Glutamatergic neuron (in vitro differentiated cells): ENCODE results near the gene SRMS. TPM values are rescaled to one million over a fixed set of nuclear protein-coding genes. Genes with fewer than 3 reads are reported as not detected.

ENCODE experiments used
- DNase-seq: peaks from one replicate; pipeline ENCODE4 v3.0.0; 2022
- H3K27ac Mint-ChIP-seq: one replicate; pipeline ENCODE4 v1.8.0; 2020; ENCODE audit warnings: mild to moderate bottlenecking, mixed read lengths, inconsistent platforms; ENCODE audit not compliant: unreplicated experiment
- H3K27me3 Mint-ChIP-seq: one replicate; pipeline ENCODE4 v1.8.0; 2020; ENCODE audit warnings: mild to moderate bottlenecking, moderate library complexity, mixed read lengths, inconsistent platforms; ENCODE audit not compliant: unreplicated experiment
- H3K36me3 Mint-ChIP-seq: one replicate; pipeline ENCODE4 v1.8.0; 2020; ENCODE audit warnings: mild to moderate bottlenecking, mixed read lengths, inconsistent platforms; ENCODE audit not compliant: unreplicated experiment
- H3K4me1 Mint-ChIP-seq: one replicate; pipeline ENCODE4 v1.8.0; 2020; ENCODE audit warnings: mild to moderate bottlenecking, low read depth, mixed read lengths, inconsistent platforms; ENCODE audit not compliant: unreplicated experiment
- H3K4me3 Mint-ChIP-seq: one replicate; pipeline ENCODE4 v1.8.0; 2020; ENCODE audit warnings: mild to moderate bottlenecking, mixed read lengths, inconsistent platforms; ENCODE audit not compliant: unreplicated experiment
- H3K9me3 Mint-ChIP-seq: one replicate; pipeline ENCODE4 v1.8.0; 2020; ENCODE audit warnings: mild to moderate bottlenecking, moderate library complexity, mixed read lengths, inconsistent platforms; ENCODE audit not compliant: unreplicated experiment
- CTCF ChIP-seq: fragments of 200-600 bp; sonication (generic); IDR thresholded peaks from one replicate; pipeline ENCODE4 v1.5.0; 2021; ENCODE audit not compliant: partially characterized antibody, unreplicated experiment
- long read RNA-seq: library from polyadenylated mRNA; unstranded; transcript quantifications from one replicate; pipeline ENCODE4 v2.0.0, GENCODE V29; 2020; ENCODE audit not compliant: unreplicated experiment
- total RNA-seq: library from RNA; stranded (reverse); fragmentation: NEBNext Ultra II Directional; extraction: Animal tissue kit (Norgen Biotek cat#: 25700); gene quantifications from one replicate; pipeline ENCODE4 v1.2.1, GENCODE V29; 2021; ENCODE audit not compliant: unreplicated experiment

SRMS gene
- not detected for total RNA-seq
- long read RNA-seq = 0 reads

- Mint-ChIP-seq H3K9me3 (peaks cover 9% of the 10 kb centered on the region), H3K4me3 (no peak within 1 kb of the TSS), H3K36me3 (peaks cover 5% of the 10 kb centered on the region), H3K27me3 (peaks cover 4% of the 10 kb centered on the region), H3K27ac (no peak within 1 kb of the TSS), H3K4me1 (peaks cover 6% of the 10 kb centered on the region)
- DNase-seq = no peak
- no peak for TF ChIP-seq CTCF
These were observed at the start of gene SRMS for GRCh38 chr20:63547725-63548480. SRMS (minus strand) TSS chr20:63547749; CDS start chr20:63547463, 286 bp downstream.

DNA sequence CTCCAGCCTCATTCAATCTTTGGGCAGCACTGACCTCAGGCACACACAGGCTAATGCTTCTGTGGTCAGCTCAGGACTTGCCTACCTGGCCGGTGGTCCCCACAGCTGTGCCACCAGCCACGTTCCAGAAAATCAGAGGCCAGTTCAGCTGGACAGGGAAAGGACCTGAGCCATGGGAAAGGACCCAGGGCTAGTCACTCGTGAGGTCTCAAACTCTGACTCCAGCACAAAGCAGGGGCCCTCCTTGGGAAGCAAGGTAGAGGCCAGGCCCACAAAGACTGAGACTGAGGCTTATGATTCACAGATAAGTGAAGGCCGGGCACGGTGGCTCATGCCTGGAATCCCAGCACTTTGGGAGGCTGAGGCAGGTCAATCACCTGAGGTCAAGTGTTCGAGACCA lies 48.9 kb upstream of the SRMS start:
- no peak for DNase-seq
- H3K27ac Mint-ChIP-seq = no peak overlapping the region
- H3K9me3 Mint-ChIP-seq = no peaks in the 10 kb centered on the region
- TF ChIP-seq CTCF = no peak
- peaks cover 6% of the 10 kb centered on the region for H3K36me3 Mint-ChIP-seq
- no peak overlapping the region for H3K4me3 Mint-ChIP-seq
- no peaks in the 10 kb centered on the region for H3K4me1 Mint-ChIP-seq
- H3K27me3 Mint-ChIP-seq = peaks cover 2% of the 10 kb centered on the region

- Mint-ChIP-seq H3K36me3 (peaks cover 6% of the 10 kb centered on the region), H3K4me3 (no peak overlapping the region), H3K27me3 (peaks cover 2% of the 10 kb centered on the region), H3K4me1 (no peaks in the 10 kb centered on the region), H3K9me3 (no peaks in the 10 kb centered on the region), H3K27ac (no peak overlapping the region)
- no peak for TF ChIP-seq CTCF
- DNase-seq = no peak
These were observed 48.0 kb upstream of the SRMS start for GRCh38 chr20:63595416-63596127.

- Mint-ChIP-seq H3K27me3 (peaks cover 2% of the 10 kb centered on the region), H3K36me3 (no peaks in the 10 kb centered on the region), H3K27ac (no peak overlapping the region), H3K4me1 (no peaks in the 10 kb centered on the region), H3K9me3 (no peaks in the 10 kb centered on the region), H3K4me3 (no peak overlapping the region)
- no peak for DNase-seq
- TF ChIP-seq CTCF = no peak
These were observed 46.6 kb upstream of the SRMS start for GRCh38 chr20:63594043-63594561.

GRCh38 chr20:63592661-63593060 lies 45.1 kb upstream of the SRMS start:
- Mint-ChIP-seq H3K27me3 (peaks cover 2% of the 10 kb centered on the region), H3K9me3 (no peaks in the 10 kb centered on the region), H3K4me1 (peaks cover 3% of the 10 kb centered on the region), H3K27ac (no peak overlapping the region), H3K4me3 (no peak overlapping the region), H3K36me3 (no peaks in the 10 kb centered on the region)
- DNase-seq = no peak
- no peak for TF ChIP-seq CTCF
